Sigmoid colon (tissue), 3 donors: ENCODE results near the gene METAP1D.

Experiments
- POLR2A ChIP-seq, 2 donors: fragments of 450-650 bp; IDR thresholded peaks; one replicate each; pipeline ENCODE4 v1.6.1; 2016; ENCODE audit warnings: antibody characterized with exemption in 2 of 2, mild to moderate bottlenecking in 2 of 2, moderate library complexity in 2 of 2
- TF ChIP-seq, protein P1 (sequence below), 4 experiments: fragments of 450-650 bp in 3 of 4; fragments of 200-600 bp in 1 of 4; IDR thresholded peaks; one replicate each; pipeline ENCODE4 v1.5.1; 2016 to 2019; ENCODE audit warnings: antibody characterized with exemption in 4 of 4, mild to moderate bottlenecking in 3 of 4, moderate library complexity in 2 of 4

DNA sequence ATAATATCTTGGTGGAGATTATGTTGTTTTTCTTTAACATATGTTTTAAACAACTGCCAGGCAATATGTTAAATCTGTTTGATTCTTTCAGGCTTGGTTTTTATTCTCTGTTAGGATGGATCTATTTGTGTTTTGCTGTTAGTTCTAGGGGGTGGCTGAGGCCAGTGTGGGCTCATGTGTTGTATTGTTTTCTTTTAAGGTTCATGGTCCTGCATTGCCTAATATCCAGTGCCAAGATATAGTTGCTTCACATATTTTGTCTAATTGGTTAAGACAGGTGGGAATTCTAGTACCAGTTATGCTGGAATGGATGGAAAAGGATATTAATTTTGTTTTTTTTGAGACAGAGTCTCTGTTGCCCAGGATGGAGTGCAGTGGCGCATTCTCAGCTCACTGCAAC lies 7.6 kb downstream of the METAP1D start:
- no peak for TF ChIP-seq POLR2A (IDR thresholded peaks at IDR 0.05)
- TF ChIP-seq, protein P1, sequence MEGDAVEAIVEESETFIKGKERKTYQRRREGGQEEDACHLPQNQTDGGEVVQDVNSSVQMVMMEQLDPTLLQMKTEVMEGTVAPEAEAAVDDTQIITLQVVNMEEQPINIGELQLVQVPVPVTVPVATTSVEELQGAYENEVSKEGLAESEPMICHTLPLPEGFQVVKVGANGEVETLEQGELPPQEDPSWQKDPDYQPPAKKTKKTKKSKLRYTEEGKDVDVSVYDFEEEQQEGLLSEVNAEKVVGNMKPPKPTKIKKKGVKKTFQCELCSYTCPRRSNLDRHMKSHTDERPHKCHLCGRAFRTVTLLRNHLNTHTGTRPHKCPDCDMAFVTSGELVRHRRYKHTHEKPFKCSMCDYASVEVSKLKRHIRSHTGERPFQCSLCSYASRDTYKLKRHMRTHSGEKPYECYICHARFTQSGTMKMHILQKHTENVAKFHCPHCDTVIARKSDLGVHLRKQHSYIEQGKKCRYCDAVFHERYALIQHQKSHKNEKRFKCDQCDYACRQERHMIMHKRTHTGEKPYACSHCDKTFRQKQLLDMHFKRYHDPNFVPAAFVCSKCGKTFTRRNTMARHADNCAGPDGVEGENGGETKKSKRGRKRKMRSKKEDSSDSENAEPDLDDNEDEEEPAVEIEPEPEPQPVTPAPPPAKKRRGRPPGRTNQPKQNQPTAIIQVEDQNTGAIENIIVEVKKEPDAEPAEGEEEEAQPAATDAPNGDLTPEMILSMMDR (IDR thresholded peaks at IDR 0.05), result no peak
